GM19468 (cell line): ENCODE data around the gene ACTRT2.

ENCODE experiments used
- ATAC-seq: cut with Tn5 transposase; IDR thresholded peaks from one replicate; pipeline ENCODE4 v1.9.1; 2021; ENCODE audit warnings: mild to moderate bottlenecking, moderate library complexity, moderate number of reproducible peaks; ENCODE audit not compliant: unreplicated experiment; ENCODE audit errors: extremely low read depth

ACTRT2 gene

DNA sequence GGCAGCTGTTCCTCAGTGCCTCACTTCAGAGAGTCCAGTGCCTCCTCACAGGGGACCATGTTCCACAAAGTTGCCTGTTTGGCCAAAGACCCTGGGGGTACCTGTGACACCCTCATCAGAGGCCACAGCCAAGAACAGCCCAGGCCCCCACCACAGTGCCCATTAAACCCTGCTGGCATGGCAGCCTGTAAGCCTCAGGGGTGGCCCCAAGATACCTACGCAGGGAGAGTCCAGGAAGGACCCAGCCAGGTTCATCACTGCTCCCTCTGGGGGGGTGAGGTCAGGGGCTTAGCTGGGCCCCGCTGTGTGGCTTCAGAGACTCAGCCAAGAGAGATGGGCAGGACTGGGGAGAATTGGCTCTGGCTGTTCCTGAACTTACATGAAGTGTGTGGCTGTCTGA lies 28.6 kb downstream of the ACTRT2 start:
- ATAC-seq, result no peak

DNA sequence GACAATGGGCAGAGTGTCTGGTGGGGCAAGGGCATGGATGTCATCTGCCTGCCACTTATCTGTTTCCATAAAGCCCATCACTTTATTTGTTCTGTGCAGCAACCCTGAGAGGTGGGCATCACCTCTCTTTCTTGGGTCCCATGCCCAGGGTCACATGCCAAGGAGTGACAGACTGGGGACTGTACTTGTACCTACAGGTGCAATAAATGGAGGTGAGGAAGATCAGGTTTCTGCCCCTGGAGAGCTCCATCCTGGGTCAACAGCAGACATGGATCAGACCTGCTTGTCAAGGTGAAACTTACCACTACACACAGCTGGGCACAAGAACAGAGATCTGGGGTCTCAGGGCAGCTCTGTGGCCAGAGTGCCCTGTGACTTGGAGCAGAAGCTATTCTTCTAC lies 29.3 kb downstream of the ACTRT2 start:
- no peak for ATAC-seq

DNA sequence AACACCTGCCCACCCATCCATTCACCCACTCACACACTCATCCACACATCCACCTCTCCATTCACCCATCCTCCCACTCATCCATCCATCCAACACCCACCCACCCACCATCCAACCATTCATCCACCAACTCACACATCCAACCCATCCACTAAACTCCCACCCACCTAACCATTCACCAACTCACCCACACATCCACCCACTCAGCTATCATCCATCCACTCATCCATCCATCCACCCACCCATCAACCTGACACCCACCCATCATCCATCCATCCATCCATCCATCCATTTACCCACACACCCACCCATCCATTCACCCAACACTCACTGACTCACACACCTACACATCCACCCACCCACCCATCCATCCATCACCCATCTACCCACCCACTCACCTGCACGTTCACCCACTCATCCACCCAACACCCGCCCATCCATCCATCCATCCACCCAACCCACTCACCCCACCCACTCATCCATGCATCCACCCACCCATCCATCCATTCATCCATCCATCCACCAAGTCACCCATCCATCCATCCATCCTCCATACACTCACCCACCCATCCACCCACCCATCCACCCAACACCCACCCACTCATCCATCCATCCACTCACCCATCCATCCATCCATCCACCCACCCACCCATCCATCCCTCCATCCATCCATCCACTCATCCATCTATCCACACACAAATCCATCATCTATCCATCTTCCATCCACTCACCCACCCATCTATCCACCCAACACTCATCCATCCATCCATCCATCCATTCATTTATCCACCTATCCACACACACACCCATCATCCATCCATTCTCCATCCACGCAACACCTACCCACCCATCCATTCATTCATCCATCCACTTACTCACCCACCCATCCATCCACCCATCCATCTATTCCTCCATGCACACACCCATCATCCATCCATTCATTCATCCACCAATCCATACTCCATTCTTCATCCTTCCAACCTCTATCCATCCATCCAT lies 30.3 kb downstream of the ACTRT2 start:
- no peak for ATAC-seq

DNA sequence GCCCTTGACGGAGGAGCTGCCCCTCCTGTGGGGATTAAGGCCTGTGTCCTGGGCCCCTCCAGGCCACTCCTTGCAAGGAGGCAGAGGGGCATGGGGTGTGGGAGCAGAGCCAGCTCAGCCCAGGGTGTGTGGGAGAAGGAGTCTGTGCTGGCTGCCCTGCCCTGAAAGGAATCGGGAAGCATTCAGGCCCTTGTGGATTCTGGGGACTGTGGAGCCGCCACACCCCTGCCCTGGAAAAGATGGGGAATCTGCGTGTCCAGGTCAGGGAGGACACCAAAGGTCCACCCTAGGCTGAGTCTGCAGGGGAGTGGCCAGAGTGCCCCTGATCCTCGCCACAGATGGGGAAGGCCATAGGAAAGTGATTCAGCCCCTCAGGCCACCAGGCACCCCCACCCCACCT lies 31.2 kb downstream of the ACTRT2 start:
- ATAC-seq, result no peak

DNA sequence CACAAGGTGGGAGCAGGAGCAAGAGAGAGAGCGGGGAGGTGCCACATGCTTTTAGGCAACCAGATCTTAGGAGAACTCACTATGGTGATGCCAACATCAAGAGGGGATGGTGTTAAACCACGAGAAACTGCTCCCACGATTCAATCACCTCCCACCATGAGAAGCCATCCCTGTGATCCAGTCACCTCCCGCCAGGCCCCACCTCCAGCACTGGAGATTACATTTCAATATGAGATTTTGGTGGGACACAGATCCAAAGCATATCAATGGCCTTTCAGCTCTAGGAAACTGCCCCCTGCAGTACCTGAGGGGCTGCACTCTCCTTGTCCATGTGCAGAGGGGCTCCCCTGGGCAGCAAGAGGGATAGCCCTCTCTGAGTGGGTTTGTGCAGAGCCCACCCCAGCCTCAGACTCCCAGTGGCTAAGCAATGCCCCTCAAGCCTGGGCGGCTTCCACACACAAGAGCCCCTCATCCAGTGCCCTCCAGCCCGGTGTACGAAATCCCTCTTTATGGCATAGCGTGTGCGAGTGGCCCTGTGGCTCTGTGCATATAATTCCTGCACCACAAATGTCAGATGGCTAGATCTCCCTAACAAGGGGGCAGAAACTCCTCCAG lies 32.2 kb downstream of the ACTRT2 start:
- ATAC-seq, result no peak

DNA sequence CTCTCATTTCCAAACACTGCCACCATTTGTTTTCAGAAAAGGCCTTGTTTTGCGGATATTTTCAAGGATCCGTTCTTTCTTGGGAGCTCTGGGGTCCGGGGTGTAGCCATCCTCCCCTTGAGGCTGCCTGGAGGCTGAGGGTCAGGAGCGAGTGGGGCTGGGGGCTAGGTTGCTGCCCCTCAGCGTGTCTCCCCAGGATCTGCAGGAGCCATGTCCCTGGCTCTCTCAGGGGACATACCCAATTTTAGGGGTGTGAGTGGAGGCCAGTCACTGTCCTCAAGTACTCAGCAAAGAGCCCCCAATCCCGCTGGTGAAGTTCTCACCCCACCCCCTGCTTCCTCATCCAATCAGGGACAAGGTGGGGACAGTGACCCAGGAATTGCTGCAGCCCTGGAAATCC lies 32.7 kb downstream of the ACTRT2 start:
- no peak for ATAC-seq

DNA sequence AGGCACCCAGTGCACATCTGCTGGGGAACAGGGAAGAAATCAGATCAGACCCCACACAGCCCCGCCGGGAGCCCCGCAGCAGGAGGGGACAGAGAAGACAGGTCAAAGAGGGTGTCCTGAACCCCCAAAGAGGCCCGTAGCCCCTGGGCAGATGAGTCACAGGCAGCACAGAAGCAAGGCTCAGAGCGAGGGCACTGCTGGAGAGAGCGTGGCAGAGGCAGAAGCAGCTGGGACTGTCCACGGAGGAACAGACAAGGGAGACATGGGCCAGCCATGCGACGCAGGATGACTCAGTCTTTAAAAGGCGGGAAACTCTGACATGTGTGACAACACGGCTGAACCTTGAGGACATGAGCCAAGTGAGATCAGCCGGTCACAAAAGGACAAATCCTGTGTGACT lies 33.2 kb downstream of the ACTRT2 start:
- no peak for ATAC-seq

DNA sequence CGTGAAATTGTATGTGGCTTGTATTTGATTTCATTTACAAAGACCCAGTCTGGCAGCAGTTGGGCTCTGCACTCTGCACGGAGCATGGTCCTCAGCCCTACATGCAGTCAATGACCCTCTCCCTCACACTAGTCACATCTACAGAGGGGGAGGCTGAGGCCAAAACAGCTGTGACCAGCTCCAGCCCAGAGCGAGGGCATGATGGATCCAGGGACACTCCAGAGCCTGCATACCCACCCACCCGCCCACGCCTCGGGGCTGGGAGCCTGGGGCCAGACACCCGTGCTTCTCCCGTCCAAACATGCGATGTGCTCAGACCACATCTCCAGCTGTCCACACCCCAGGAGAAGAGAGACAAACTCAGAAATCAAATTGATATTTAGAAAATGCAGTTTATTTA lies 33.8 kb downstream of the ACTRT2 start:
- no peak for ATAC-seq

DNA sequence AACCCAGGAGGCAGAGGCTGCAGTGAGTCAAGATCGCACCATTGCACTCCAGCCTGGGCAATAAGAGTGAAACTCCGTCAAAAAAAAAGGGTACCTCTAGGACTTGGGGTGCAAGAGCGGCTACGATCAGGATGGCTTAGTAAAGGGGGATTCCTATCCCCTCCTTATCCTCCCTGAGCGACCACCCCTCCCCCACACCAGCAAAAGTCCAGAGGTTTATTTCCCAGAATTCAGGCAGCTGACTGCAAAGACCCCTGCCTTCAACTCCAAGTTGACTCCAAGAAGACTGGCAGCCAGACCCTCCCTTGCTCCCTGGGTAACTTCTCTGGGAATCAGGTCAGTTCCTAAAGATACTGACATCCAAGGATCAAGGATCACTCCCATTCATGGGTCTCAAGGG lies 35.4 kb downstream of the ACTRT2 start:
- no peak for ATAC-seq

DNA sequence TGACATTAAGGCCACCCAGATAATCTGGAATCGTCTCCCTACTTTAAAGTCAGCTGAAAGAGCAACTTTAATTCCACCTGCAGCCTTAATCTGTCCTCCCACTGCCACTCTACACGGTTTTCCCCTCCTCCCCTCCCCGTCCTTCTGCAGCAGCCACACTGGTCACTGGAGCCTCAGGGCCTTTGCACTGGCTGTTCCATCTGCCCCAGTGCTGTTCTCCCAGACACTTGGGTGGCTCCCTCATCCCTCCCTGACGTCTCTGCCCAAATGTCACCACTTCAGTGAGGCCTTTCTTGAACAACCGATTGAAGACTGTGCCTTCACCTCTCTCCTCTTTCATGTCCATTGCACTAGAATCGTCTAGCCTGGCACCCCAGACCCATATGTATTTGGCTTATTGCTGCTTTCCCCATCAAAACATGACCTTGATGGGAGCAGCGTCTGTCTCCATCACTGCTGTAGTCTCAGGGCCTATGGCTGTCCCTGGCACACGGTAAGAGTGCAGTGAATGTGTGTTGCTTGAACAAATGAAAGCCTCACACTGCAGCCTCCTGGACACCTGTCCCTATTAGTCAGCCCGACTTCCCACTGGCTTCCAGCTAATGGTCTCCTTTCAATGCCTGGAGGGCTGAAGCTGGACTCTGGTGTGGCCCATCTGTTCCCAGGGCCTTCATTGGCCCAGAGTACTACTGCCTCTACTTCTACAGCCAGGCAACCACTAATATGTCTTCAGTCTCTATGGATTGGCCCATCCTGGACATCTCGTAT lies 37.2 kb downstream of the ACTRT2 start:
- no peak for ATAC-seq

DNA sequence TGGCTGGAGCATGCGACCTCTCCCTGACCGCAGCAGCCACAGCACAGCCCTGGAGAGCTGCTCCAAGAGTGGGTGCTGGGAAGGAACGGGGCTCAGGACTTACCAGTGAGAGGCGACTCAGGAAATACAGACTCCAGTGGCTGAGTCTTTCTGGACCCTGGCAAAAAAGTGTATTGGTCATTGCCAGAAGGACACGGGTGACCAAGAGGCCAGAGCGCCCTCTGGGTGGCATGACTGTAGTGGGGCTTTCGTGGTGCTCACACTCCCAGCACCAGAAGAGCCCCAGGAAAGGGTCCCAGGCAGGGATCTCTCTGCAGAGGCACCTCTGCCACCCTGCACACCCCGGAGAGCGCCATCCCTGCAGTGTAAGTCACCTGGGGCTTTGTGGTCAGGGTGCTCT lies 38.9 kb downstream of the ACTRT2 start:
- no peak for ATAC-seq

DNA sequence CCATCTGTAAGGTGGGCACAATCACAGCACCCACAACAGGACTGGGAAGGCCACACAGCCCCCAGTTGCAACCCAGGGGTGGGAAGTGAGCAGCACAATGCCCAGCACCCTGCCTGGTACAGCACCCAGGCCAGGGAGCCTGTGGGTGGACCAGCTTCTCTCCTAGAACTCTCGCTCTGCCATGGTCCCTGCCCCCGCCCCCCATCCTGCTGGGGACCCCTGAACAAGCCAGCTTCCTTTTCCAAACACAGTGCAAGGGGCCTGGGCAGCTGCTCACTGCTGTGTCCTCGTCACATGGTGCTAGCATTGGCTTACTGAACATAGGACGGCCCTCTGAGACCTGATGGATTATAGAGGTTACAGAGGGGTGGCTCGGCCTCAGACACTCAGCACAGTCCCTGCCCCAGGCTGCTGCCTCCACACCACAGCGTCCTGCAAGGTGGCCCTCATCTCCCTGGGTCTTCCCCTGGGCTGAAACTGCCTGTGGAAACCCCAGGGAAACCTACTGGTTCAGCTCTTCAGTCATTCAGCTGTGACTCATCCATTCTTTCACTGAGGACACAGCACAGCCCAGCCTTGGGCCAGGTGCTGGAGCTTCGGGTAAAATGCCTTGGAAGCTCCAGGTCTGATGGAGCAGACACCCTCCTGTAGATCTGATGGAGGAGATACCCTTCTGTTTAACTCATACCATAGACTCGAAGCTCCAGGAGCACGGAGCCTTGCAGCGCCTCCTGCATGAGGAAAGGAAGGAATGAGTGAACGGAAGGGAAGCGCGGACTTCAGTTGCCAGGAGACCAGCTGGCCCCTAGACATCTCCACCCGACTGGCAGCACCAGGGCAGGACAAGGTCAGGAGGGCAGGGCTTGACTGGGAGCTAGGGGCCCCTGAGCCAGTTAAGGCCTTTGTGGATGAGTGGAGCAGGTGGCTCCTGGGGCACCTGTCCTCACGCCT lies 39.6 kb downstream of the ACTRT2 start:
- no peak for ATAC-seq

DNA sequence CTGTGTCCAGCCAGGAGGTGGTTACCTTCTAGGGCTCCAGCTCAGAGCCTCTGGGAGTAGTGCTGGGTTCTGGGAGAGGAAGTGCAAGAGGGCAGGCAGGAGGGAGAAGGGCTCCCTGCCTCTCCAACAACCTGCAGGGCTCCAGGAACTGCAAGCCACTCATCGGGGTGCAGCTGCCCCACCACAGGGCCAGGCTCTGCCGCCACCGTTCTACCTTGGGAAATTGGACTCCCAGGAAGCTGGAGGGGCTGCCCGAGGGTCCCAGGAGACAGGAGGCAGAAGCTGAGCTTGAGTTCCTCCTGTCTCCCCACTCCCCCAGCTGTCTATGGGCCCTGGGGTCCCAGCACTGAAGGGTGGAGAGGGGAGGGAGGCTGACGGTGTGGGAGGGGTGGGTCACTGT lies 40.3 kb downstream of the ACTRT2 start:
- no peak for ATAC-seq

DNA sequence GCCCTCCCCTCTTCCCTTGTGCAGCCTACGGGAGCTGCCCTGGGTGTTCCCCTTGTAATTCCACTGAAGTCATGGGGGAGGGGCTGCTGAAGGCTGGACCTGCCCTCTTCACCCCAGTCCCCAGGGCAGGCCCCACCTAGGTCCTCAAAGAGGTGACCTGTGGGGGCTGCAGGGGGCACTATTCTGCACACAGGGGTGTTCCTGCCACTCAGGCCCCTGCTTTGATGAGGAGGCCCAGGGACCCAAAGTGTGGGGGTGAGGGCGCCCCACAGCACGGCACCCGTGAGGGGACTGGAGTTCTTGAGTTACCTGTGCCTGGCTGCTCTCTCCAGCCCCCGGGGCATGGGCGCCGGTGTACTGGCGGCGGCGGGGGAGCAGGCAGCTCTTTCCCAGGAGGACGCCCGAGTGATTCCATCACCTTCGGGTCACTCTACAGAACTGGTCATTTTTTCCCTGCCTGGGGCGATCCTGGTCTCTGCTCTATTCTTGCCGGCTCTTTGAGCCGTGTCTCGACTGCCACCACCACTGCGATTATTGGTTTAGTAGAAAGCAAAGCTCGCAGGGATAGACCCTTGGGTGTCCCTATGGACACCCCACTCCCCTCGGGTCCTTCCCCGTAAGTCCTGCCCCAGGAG lies 40.8 kb downstream of the ACTRT2 start:
- no peak for ATAC-seq

DNA sequence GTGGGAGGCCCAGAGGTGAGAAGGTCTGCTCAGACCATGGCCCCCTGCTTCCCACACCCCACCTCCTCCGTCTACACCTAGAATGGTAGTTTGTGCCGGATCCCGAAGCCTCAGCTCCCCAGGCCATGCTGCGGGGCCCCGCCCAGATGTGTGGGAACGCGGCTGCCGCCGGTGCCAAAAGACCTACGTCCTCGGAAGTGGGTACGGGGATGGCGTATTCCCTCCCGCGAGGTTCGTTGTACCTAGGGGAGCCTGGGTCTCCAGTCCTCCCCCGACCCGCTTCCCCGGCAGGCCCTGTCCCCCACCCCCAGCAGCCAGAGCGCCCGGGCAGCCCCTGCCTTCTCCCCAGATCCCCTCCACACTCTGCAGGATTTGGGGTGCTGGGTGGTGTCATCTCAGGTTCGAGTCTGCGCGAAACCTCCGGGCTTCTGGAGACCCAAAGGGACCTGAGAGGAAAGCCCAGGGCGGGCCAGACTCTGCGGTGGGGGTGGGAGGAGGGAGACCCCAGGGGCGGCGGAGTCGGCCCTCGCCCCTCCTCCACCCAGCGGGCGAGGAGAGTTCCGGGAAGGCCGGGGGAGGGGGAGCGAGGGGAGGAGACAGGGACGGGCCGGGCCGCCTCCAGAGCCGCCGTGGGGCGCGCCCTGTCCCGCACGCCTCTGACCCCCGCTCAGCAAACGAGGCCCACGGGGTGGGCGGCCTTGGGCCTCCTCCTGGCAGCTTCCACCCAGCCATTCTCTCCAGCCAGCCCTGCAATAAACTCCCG lies 41.5 kb downstream of the ACTRT2 start:
- no peak for ATAC-seq

DNA sequence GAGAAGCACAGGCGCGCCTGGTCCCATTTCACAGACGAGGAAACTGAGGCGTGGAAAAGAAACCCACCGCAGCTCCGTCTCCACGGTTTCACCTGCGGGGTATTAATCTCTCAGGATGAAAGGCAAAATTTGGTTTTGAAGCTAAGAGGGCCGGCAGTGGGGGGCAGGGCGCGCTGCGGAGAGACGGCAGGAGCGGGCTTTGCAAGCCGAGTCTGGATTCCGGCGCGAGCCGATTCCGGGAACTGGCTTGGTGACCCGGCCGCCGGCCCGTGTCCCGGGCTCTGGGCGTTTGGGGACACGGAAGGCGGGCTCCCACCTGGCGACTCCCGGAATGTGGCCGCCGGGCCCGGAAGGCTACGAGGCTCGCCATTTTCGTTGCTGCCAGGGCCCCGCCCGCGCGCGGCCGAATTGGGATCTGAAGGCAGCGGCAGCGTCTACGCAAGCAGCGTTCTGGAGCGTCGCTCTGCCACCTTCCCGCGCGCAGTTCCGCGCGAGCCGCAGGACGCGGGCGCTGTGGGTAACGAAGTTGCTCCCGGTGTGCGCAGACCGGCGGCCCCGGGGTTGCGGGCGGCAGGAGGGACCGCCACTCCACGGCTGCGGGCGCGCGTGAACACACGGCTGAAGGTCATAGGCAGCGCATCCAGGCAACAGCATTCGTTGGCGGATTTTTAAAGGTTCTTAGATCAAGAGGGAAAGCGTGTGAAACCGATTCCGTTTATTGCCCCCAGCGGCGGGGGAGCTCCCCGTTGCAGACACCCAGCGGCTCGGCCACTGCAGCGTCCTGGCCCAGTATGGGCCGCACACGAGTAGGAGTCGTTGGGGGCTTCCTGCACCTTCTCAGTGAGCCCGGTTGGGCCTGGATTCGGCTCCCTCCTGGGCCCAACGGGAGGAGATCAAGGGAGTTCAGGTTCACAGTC lies 42.4 kb downstream of the ACTRT2 start:
- no peak for ATAC-seq

DNA sequence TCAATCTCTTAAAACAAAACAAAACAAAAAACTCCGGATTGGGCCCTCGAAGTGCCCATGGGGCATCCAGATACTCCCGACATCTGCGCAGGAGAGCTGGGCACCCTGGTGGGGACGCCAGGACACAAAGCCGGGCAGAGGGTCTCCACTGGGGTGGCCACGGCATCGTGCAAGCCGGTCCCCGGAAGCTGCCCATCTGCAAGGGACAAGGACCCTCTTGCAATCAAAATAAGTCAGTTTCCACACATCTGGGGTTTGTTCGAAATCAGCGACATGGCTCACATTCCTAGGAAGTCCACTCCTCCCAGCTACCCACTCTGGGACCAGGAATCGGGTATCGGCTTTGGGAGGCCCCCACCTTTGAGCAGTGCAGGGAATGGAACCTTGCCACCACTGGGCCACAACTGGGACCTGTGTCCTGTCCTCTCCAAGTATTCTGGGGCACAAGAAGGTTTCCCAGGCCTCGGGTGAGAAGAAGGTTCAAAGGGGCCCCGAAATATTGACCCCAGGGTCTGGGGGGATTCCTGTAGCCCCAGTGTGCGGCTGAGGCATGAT lies 43.1 kb downstream of the ACTRT2 start:
- no peak for ATAC-seq
